ENCODE measurements around the gene TAF3.

The TAF3 gene

DNA sequence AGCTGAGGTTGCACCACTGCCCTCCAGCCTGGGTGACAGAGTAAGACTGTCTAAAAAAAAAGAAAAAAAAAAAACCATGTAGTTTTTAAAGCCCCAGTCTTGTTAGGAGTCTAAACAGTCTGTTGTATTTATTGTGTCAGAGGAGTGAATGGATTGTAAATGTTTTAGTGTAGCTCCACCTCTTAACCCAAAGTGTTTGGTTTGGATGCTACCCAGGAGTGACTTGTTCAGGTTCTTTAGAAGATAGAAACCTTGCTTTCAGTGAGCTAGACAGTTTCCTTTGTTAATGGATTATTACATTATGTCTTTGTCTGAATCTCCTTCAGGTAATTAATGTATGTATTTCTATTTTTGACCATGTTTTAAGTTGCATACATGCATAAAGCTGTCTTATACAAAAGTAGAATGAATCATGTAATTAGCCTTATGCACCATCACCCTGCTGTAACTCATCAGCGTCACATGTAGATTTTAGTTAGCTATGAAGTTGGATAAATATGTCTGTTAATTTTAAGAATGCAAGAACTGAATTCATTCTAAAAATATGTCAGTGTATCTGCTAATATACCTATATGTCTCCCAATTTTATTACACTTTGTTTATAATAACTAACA, 97.7 kb downstream of the TAF3 start:
- Histone ChIP-seq H4K20me1 (ENCODE audit: insufficient read depth, low read length) (peaks cover 21% of the 10 kb centered on the region; the same call in 1 of the 2 replicates), H2AFZ (ENCODE audit: low read depth, low read length) (no peak overlapping the region), H3K9ac (ENCODE audit: low read depth, low read length) (no peak overlapping the region), H3K4me2 (ENCODE audit: insufficient read depth, low read length) (no peak overlapping the region), H3K27ac (ENCODE audit: low read length) (no peak overlapping the region), H3K27me3 (ENCODE audit: insufficient read depth, low read length, poor library complexity) (no peaks in the 10 kb centered on the region), H3K9me3 (ENCODE audit: insufficient read depth, low read length, severe bottlenecking) (no peaks in the 10 kb centered on the region), H3K4me3 (ENCODE audit: low read depth in 1 of 2, low read length in 2 of 2) (no peak overlapping the region), H3K4me1 (ENCODE audit: insufficient read depth, low read length) (peaks cover 3% of the 10 kb centered on the region; the same call in 1 of the 2 replicates), H3K36me3 (ENCODE audit: insufficient read depth, low read length) (no peaks in the 10 kb centered on the region), H3K79me2 (ENCODE audit: insufficient read depth, low read length) (peaks cover 11% of the 10 kb centered on the region; the same call in 1 of the 2 replicates)
- no peak for ATAC-seq (ENCODE audit: insufficient read depth, low read depth)
- TF ChIP-seq EZH2 (IDR thresholded peaks at IDR 0.05; ENCODE audit: borderline replicate concordance, low read depth, low read length, severe bottlenecking), result no peak
- no peak for DNase-seq

GRCh38 chr10:7917736-7918135, 99.4 kb downstream of the TAF3 start:
- no peaks in the 10 kb centered on the region for H3K9me3 ChIP-seq (ENCODE audit: insufficient read depth, low read length, severe bottlenecking)

GRCh38 chr10:7922707-7923106, 104.4 kb downstream of the TAF3 start:
- TF ChIP-seq, protein P1, sequence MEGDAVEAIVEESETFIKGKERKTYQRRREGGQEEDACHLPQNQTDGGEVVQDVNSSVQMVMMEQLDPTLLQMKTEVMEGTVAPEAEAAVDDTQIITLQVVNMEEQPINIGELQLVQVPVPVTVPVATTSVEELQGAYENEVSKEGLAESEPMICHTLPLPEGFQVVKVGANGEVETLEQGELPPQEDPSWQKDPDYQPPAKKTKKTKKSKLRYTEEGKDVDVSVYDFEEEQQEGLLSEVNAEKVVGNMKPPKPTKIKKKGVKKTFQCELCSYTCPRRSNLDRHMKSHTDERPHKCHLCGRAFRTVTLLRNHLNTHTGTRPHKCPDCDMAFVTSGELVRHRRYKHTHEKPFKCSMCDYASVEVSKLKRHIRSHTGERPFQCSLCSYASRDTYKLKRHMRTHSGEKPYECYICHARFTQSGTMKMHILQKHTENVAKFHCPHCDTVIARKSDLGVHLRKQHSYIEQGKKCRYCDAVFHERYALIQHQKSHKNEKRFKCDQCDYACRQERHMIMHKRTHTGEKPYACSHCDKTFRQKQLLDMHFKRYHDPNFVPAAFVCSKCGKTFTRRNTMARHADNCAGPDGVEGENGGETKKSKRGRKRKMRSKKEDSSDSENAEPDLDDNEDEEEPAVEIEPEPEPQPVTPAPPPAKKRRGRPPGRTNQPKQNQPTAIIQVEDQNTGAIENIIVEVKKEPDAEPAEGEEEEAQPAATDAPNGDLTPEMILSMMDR (IDR thresholded peaks at IDR 0.05; ENCODE audit: borderline replicate concordance, extremely low read depth, low read length, poor library complexity, severe bottlenecking), result no peak
- Histone ChIP-seq H3K4me2 (ENCODE audit: insufficient read depth, low read length) (no peak overlapping the region), H3K9me3 (ENCODE audit: insufficient read depth, low read length, severe bottlenecking) (no peaks in the 10 kb centered on the region), H3K9ac (ENCODE audit: low read depth, low read length) (no peak overlapping the region), H4K20me1 (ENCODE audit: insufficient read depth, low read length) (peaks cover 7% of the 10 kb centered on the region; the same call in 1 of the 2 replicates), H3K27ac (ENCODE audit: low read length) (no peak overlapping the region), H3K4me3 (ENCODE audit: low read depth in 1 of 2, low read length in 2 of 2) (no peak overlapping the region), H3K79me2 (ENCODE audit: insufficient read depth, low read length) (peaks cover 9% of the 10 kb centered on the region; the same call in 1 of the 2 replicates), H3K27me3 (ENCODE audit: insufficient read depth, low read length, poor library complexity) (no peaks in the 10 kb centered on the region), H3K36me3 (ENCODE audit: insufficient read depth, low read length) (no peaks in the 10 kb centered on the region), H2AFZ (ENCODE audit: low read depth, low read length) (no peak overlapping the region), H3K4me1 (ENCODE audit: insufficient read depth, low read length) (no peaks in the 10 kb centered on the region)
- ATAC-seq (ENCODE audit: insufficient read depth, low read depth) (no peak), DNase-seq (no peak)

More at GRCh38 chr10:7917736-7918135, 99.4 kb downstream of the TAF3 start:
- no peak overlapping the region for H3K4me2 ChIP-seq (ENCODE audit: insufficient read depth, low read length)
- DNase-seq, result no peak
- no peaks in the 10 kb centered on the region for H3K36me3 ChIP-seq (ENCODE audit: insufficient read depth, low read length)
- no peaks in the 10 kb centered on the region for H3K27me3 ChIP-seq (ENCODE audit: insufficient read depth, low read length, poor library complexity)
- no peak overlapping the region for H3K27ac ChIP-seq (ENCODE audit: low read length)
- no peak overlapping the region for H3K4me3 ChIP-seq (ENCODE audit: low read depth in 1 of 2, low read length in 2 of 2)
- no peak for ATAC-seq (ENCODE audit: insufficient read depth, low read depth)
- no peak overlapping the region for H2AFZ ChIP-seq (ENCODE audit: low read depth, low read length)
- H4K20me1 ChIP-seq (ENCODE audit: insufficient read depth, low read length), result peaks cover 19% of the 10 kb centered on the region; the same call in 1 of the 2 replicates
- peaks cover 9% of the 10 kb centered on the region; the same call in 1 of the 2 replicates for H3K79me2 ChIP-seq (ENCODE audit: insufficient read depth, low read length)
- peaks cover 3% of the 10 kb centered on the region; the same call in 1 of the 2 replicates for H3K4me1 ChIP-seq (ENCODE audit: insufficient read depth, low read length)
- H3K9ac ChIP-seq (ENCODE audit: low read depth, low read length), result no peak overlapping the region
- TF ChIP-seq, protein P1 (IDR thresholded peaks at IDR 0.05; ENCODE audit: borderline replicate concordance, extremely low read depth, low read length, poor library complexity, severe bottlenecking), result no peak
- TF ChIP-seq EZH2 (IDR thresholded peaks at IDR 0.05; ENCODE audit: borderline replicate concordance, low read depth, low read length, severe bottlenecking), result no peak

- DNase-seq, result no peak
- Histone ChIP-seq H3K9me3 (ENCODE audit: insufficient read depth, low read length, severe bottlenecking) (no peaks in the 10 kb centered on the region), H3K79me2 (ENCODE audit: insufficient read depth, low read length) (peaks cover 2% of the 10 kb centered on the region; the same call in 1 of the 2 replicates), H3K36me3 (ENCODE audit: insufficient read depth, low read length) (no peaks in the 10 kb centered on the region), H2AFZ (ENCODE audit: low read depth, low read length) (no peak overlapping the region), H3K9ac (ENCODE audit: low read depth, low read length) (no peak overlapping the region), H4K20me1 (ENCODE audit: insufficient read depth, low read length) (peaks cover 3% of the 10 kb centered on the region; the same call in 1 of the 2 replicates), H3K27ac (ENCODE audit: low read length) (no peak overlapping the region), H3K4me3 (ENCODE audit: low read depth in 1 of 2, low read length in 2 of 2) (no peak overlapping the region), H3K4me2 (ENCODE audit: insufficient read depth, low read length) (no peak overlapping the region), H3K4me1 (ENCODE audit: insufficient read depth, low read length) (no peaks in the 10 kb centered on the region), H3K27me3 (ENCODE audit: insufficient read depth, low read length, poor library complexity) (no peaks in the 10 kb centered on the region)
- no peak for TF ChIP-seq EZH2 (IDR thresholded peaks at IDR 0.05; ENCODE audit: borderline replicate concordance, low read depth, low read length, severe bottlenecking)
- TF ChIP-seq, protein P1 (IDR thresholded peaks at IDR 0.05; ENCODE audit: borderline replicate concordance, extremely low read depth, low read length, poor library complexity, severe bottlenecking), result no peak
- no peak for ATAC-seq (ENCODE audit: insufficient read depth, low read depth)
These were observed 110.2 kb downstream of the TAF3 start for GRCh38 chr10:7928536-7928935.

All from DND-41 (cell line).